Measurements from ENCODE around the gene ABCA1. TPM values are rescaled to one million over a fixed set of nuclear protein-coding genes. Genes with fewer than 3 reads are reported as not detected.

The ABCA1 gene
- total and polyA plus RNA-seq, 2 of the 13 experiments (the other 11 are each of a cell fraction or from before 2014, with no cell fraction given): 26.8 to 63.8 TPM

GRCh38 chr9:104864675-104865104 is 63.3 kb downstream of the ABCA1 start (continued):
- TF ChIP-seq LRRFIP1 (CRISPR knock-in tag; conservative IDR thresholded peaks at IDR 0.05): no peak
- TF ChIP-seq ZNF432 (CRISPR knock-in tag; IDR thresholded peaks at IDR 0.05; ENCODE audit: borderline replicate concordance): no peak
- TF ChIP-seq AKAP8 (CRISPR knock-in tag; IDR thresholded peaks at IDR 0.05): no peak
- no peak for TF ChIP-seq MBD4 (IDR thresholded peaks at IDR 0.05; ENCODE audit: borderline replicate concordance, low read length)
- no peak for TF ChIP-seq ZNF770 (CRISPR knock-in tag; IDR thresholded peaks at IDR 0.05)
- TF ChIP-seq HNF1A (IDR thresholded peaks at IDR 0.05; ENCODE audit: low read depth): no peak
- TF ChIP-seq HNF1A (CRISPR knock-in tag; IDR thresholded peaks at IDR 0.05; ENCODE audit: borderline replicate concordance): no peak; the same call in 1 of the 2 replicates
- TF ChIP-seq ZC3H13 (CRISPR knock-in tag; IDR thresholded peaks at IDR 0.05): no peak
- 0 out of 2 replicates have a peak, but pooled peaks have one; percentile 9 for TF ChIP-seq FOSL2 (CRISPR knock-in tag; IDR thresholded peaks at IDR 0.05)
- no peak for TF ChIP-seq ATF6 (CRISPR knock-in tag; conservative IDR thresholded peaks at IDR 0.05)
- TF ChIP-seq ELF4 (CRISPR knock-in tag; IDR thresholded peaks at IDR 0.05; ENCODE audit: borderline replicate concordance): no peak
- no peak for TF ChIP-seq ZNF639 (CRISPR knock-in tag; conservative IDR thresholded peaks at IDR 0.05)
- no peak; the same call in 1 of the 2 replicates for TF ChIP-seq STAG1 (CRISPR knock-in tag; IDR thresholded peaks at IDR 0.05)
- TF ChIP-seq ZNF33A (CRISPR knock-in tag; IDR thresholded peaks at IDR 0.05; ENCODE audit: borderline replicate concordance): no peak
- TF ChIP-seq ZSCAN12 (CRISPR knock-in tag; IDR thresholded peaks at IDR 0.05): no peak
- no peak for TF ChIP-seq ZNF460 (CRISPR knock-in tag; IDR thresholded peaks at IDR 0.05; ENCODE audit: borderline replicate concordance)
- TF ChIP-seq CENPX (CRISPR knock-in tag; IDR thresholded peaks at IDR 0.05): no peak
- no peak for TF ChIP-seq NR2F6 (IDR thresholded peaks at IDR 0.05)
- no peak for TF ChIP-seq NR2F6 (CRISPR knock-in tag; IDR thresholded peaks at IDR 0.05)
